Kidney (tissue), 14 donors: ENCODE measurements around the gene SLCO3A1. TPM values are rescaled to one million over a fixed set of nuclear protein-coding genes. Genes with fewer than 3 reads are reported as not detected.

Experiments used
- DNase-seq, 5 donors: peaks; one replicate each; pipeline ENCODE4 v3.0.0-alpha.2; 2013 to 2020
- FAIRE-seq: peaks from 2 replicates; lab custom pipeline; 2012; peaks lifted over from hg19 to GRCh38; lab: Jason Lieb, UNC
- H3K27ac ChIP-seq, 2 donors: one replicate each; pipeline ENCODE4 v1.7.0; 2013; ENCODE audit warnings: low read depth in 2 of 2, low read length in 2 of 2, inconsistent platforms in 1 of 2
- H3K27me3 ChIP-seq: one replicate; pipeline ENCODE4 v1.7.1; 2013; ENCODE audit warnings: low read length, inconsistent platforms; ENCODE audit not compliant: control insufficient read depth, insufficient read depth
- H3K36me3 ChIP-seq, 3 donors: one replicate each; pipeline versions ENCODE4 v1.7.0 to v1.7.1; 2013; ENCODE audit warnings: low read length in 3 of 3, control low read depth in 1 of 3, inconsistent platforms in 1 of 3; ENCODE audit not compliant: insufficient read depth in 3 of 3, control insufficient read depth in 2 of 3
- H3K4me1 ChIP-seq, 3 donors: one replicate each; pipeline versions ENCODE4 v1.7.0 to v1.7.1; 2013; ENCODE audit warnings: low read length in 3 of 3, inconsistent platforms in 1 of 3, low read depth in 1 of 3; ENCODE audit not compliant: control insufficient read depth in 2 of 3, insufficient read depth in 2 of 3
- H3K4me3 ChIP-seq, 3 donors: one replicate each; pipeline versions ENCODE4 v1.7.0 to v1.8.1; 2013; ENCODE audit warnings: low read length in 3 of 3, control low read depth in 1 of 3, inconsistent platforms in 1 of 3
- H3K9ac ChIP-seq, 3 donors: one replicate each; pipeline versions ENCODE4 v1.7.0 to v1.7.1; 2013; ENCODE audit warnings: low read length in 3 of 3, control low read depth in 1 of 3, inconsistent platforms in 1 of 3
- H3K9me3 ChIP-seq, 3 donors: one replicate each; pipeline versions ENCODE4 v1.7.0 to v1.7.1; 2013; ENCODE audit warnings: low read length in 3 of 3, control low read depth in 1 of 3, inconsistent platforms in 1 of 3; ENCODE audit not compliant: control insufficient read depth in 2 of 3, insufficient read depth in 1 of 3
- intact Hi-C: fragments of 100-400 bp; cut with DNase I; formaldehyde crosslinking; loops from one replicate; pipeline ENCODE4 v1.11.1; 2022
- polyA plus RNA-seq: library from polyadenylated mRNA; stranded (reverse); fragments of 350-450 nt; fragmentation: Illumina TruSeq; extraction: RNeasy Lipid Tissue Mini Kit (QIAGEN cat#74804); gene quantifications from one replicate; pipeline ENCODE4 v1.2.3, GENCODE V29; 2014; ENCODE audit warnings: low read depth, low replicate concordance; ENCODE audit not compliant: insufficient read depth
- total RNA-seq: library from RNA; stranded (reverse); fragmentation: NEBNext Ultra II Directional; extraction: Animal tissue kit (Norgen Biotek cat#: 25700); gene quantifications from one replicate; pipeline ENCODE4 v1.2.1, GENCODE V29; 2021
- TF ChIP-seq, protein P1 (sequence below): IDR thresholded peaks from 3 replicates; pipeline ENCODE4 v1.5.1; 2012; ENCODE audit warnings: mild to moderate bottlenecking, moderate library complexity, borderline replicate concordance; ENCODE audit not compliant: insufficient read depth; ENCODE audit errors: extremely low read depth
- donor health status: control.
- donor health status: control.
- donor health status: control.
- donor health status: control.
- donor health status: control.
- donor health status: DM: yes; HTN: yes; CAD: no.
- donor health status: Normal renal cell carcinoma (clear cell type).

The SLCO3A1 gene
- total and polyA plus RNA-seq, 2 donors from 2014 or later = 12.8 to 59.4 TPM

- Histone ChIP-seq H3K27ac (no peak overlapping the region), H3K9me3 (no peaks in the 10 kb centered on the region), H3K27me3 (no peaks in the 10 kb centered on the region), H3K9ac (no peak overlapping the region), H3K36me3 (no peaks in the 10 kb centered on the region), H3K4me3 (no peak overlapping the region), H3K4me1 (no peaks in the 10 kb centered on the region)
- intact Hi-C loops = no loop called here
- TF ChIP-seq, protein P1, sequence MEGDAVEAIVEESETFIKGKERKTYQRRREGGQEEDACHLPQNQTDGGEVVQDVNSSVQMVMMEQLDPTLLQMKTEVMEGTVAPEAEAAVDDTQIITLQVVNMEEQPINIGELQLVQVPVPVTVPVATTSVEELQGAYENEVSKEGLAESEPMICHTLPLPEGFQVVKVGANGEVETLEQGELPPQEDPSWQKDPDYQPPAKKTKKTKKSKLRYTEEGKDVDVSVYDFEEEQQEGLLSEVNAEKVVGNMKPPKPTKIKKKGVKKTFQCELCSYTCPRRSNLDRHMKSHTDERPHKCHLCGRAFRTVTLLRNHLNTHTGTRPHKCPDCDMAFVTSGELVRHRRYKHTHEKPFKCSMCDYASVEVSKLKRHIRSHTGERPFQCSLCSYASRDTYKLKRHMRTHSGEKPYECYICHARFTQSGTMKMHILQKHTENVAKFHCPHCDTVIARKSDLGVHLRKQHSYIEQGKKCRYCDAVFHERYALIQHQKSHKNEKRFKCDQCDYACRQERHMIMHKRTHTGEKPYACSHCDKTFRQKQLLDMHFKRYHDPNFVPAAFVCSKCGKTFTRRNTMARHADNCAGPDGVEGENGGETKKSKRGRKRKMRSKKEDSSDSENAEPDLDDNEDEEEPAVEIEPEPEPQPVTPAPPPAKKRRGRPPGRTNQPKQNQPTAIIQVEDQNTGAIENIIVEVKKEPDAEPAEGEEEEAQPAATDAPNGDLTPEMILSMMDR = no peak
- no peak for DNase-seq
- FAIRE-seq = no peak
Measured at GRCh38 chr15:92061511-92062195, 208.1 kb downstream of the SLCO3A1 start.

DNA sequence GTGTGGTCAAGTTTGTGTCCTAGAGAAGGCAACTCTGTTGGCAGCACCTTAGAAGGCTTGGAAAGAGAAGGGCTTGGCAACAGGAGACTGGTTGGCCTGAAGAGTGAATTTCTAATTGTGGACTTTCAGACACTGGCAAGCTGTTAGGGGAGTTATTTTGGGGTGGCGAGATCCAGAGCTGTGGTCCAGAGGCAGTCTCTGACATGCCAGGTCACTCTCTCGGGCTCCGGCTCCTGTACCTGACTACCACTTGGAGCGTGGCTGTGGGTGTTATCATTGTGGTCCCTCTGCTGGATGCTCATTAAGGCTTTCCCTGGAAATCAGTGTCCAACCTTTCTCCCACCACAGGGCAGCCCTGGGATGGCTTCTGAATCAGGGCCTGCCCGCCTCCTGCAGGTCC lies 209.0 kb downstream of the SLCO3A1 start:
- DNase-seq (no peak), FAIRE-seq (no peak)
- Histone ChIP-seq H3K9me3 (no peaks in the 10 kb centered on the region), H3K27ac (no peak overlapping the region), H3K4me1 (no peaks in the 10 kb centered on the region), H3K4me3 (no peak overlapping the region), H3K36me3 (no peaks in the 10 kb centered on the region), H3K27me3 (no peaks in the 10 kb centered on the region), H3K9ac (no peak overlapping the region)
- TF ChIP-seq, protein P1 = no peak
- intact Hi-C loops = no loop called here

- H3K27me3 ChIP-seq = no peaks in the 10 kb centered on the region
- no peak for FAIRE-seq
Measured at GRCh38 chr15:92068121-92068520, 214.6 kb downstream of the SLCO3A1 start.

More at GRCh38 chr15:92068121-92068520, 214.6 kb downstream of the SLCO3A1 start:
- no peak overlapping the region for H3K27ac ChIP-seq
- H3K9me3 ChIP-seq = no peaks in the 10 kb centered on the region
- peaks cover 0 to 8% (median 0%) of the 10 kb centered on the region in 3 donors for H3K4me1 ChIP-seq
- DNase-seq = no peak
- intact Hi-C loops = no loop called here
- no peak overlapping the region for H3K4me3 ChIP-seq
- no peaks in the 10 kb centered on the region for H3K36me3 ChIP-seq
- H3K9ac ChIP-seq = no peak overlapping the region
- TF ChIP-seq, protein P1 = no peak
